Fibroblast of skin of scalp (primary cell): ENCODE measurements around the gene DHX58.
A peak's percentile ranks its signal among the peaks of the same experiment; 100 is the strongest.

Source experiments
- DNase-seq: peaks from one replicate; pipeline ENCODE4 v3.0.0-alpha.2; 2013

The DHX58 gene

DNA sequence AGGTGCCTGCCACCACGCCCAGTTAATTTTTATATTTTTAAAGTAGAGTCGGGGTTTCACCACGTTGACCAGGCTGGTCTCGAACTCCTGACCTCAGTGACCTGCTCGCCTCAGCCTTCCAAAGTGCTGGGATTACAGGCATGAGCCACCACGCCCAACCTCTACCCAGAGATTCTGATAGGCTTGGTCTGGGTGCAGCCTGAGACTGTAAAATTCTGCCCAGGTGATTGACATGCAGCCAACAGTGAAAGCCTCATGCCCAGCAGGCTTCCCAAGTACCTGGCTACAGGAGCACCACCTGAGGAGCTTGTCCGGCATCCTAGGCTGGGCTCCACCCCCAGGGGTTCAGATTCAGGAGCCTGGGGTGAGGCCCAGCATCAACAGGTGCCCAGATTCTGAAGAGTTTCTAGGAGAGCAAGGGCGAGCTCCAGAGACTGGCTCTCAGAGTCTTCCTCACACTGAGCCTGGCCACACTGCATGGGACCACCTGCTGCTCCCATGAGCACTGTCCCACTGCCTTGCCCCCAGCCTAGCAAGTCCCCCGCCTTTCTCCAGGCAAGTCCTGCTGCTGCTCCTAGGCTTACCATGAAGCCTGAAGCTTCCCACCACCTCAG lies 30.9 kb downstream of the DHX58 start:
- DNase-seq = no peak

DNA sequence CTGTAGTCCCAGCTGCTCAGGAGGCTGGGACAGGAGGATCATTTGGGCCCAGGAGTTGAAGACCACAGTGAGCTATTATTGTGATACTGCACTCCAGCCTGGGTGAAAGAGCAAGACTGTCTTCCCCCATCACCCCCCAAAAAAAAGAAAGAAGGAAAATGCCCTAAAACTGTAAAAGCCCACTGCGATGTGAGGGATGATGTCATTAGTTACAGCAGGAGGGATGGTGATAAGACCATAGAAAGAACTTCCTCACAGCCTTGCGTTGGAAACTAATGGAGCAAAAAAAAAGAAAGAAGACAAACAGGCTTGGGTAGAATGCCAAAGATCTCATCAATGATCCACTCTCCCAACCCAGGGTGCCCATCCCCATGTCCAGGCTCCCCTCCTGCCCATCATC lies 33.0 kb downstream of the DHX58 start:
- DNase-seq = no peak

DNA sequence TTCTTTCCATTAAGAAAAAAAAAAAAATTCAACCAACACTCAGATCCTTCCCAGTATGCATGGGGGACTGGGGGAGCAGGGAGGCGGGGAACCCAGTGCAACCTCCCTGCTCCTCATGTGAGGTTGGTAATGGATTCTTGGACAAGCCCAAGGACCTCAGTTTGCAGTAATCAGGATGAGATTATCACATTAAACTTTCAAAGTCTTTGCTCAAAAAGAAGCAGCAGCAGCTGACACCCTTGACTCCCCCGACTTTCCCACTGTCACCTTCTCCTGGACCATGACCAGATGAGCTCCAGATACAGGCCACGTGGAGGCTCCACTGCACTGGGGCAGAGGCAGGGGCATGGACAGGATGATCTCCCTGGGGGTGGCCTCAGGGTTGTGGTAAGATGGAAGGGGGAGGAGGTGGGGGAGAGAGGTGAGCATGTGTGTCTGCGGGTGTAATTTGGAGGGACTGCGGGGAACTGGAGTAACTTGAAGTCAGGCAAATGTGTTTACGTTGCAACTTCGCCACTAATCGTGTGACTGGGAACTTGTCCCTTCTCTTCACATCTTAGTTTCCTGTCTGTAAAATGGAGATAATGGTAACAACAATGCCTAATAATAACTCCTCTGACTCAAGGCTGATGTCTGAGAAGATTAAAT lies 34.0 kb downstream of the DHX58 start:
- DNase-seq = no peak

DNA sequence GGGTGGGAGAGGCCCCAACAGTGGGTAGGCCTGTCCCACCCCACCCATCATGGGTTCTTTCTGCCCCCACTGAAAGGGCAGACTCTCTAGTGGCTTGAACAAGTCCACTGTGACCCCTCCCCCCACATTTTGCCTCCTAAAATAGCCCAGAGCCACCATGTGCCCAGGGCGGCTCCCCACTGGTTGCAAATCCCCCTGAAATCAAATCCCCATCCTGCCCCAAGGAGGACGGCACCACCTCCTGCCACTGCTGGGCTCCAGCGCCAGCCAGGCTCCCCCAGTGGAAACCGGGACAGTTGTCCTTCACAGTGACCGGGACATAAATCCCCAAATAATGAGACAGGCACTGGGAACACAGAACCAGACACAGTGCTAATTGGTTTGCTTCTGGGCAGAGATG lies 34.8 kb downstream of the DHX58 start:
- DNase-seq = no peak

DNA sequence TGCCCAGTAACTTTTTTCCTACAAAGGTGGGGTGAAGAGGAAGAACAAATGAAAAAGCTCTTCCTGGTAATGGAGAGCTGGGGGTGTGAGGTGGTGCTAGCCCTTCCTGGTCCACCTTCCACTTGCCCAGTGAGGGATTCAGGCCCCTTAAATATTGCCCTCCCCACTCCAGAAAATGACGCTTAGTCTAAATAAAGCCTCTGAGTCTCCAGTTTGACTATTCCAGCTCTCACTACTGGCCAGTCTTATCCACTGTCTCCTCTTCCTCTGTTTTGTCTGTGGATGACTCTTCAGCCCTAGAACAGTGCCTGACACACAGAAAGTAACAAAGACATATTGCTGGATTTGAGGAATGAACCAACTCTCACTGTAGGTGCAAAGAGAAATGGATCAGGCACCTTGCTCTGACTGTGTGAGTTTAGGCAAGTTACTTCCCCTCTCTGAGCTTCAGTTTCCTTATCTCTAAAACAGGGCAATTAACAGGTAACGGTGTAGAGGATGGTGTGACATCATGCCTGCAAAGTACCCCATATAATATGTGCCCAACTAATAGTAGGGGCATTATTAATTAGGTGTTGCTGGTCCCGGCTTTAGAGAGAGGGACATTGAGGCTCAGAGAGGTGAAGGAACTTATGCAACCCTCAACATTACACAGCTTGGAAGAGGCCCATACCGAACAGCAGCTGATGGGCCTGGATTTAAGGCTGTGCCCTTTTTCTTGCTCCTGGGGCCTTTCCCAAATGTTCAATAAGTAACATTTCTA lies 35.5 kb downstream of the DHX58 start:
- DNase-seq = no peak

- DNase-seq = no peak
These were observed 36.7 kb downstream of the DHX58 start for GRCh38 chr17:42075789-42076188.

GRCh38 chr17:42072323-42073187 lies 40.0 kb downstream of the DHX58 start:
- DNase-seq = no peak

DNA sequence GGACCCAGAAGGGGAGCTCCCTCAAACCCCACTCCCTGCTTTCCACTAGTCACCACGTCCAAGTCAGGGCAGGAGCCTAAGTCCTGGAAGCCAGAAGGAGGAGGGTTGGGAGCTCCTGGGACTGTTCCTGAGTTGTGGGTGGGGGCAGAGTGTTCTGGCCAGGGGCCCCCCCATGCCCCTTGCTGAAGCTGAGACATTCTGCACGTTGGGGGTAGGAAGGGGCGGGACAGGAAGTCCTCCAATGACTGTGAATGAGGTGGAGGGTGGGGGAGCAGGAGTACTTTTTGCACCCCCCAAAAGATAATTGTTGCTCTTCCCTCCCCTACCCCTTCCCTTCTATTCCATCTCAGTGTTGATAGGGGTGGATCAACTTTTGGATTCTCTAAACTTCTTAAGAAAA lies 40.7 kb downstream of the DHX58 start:
- no peak for DNase-seq

- DNase-seq = no peak
These were observed 43.5 kb downstream of the DHX58 start for GRCh38 chr17:42068979-42069378.

DNA sequence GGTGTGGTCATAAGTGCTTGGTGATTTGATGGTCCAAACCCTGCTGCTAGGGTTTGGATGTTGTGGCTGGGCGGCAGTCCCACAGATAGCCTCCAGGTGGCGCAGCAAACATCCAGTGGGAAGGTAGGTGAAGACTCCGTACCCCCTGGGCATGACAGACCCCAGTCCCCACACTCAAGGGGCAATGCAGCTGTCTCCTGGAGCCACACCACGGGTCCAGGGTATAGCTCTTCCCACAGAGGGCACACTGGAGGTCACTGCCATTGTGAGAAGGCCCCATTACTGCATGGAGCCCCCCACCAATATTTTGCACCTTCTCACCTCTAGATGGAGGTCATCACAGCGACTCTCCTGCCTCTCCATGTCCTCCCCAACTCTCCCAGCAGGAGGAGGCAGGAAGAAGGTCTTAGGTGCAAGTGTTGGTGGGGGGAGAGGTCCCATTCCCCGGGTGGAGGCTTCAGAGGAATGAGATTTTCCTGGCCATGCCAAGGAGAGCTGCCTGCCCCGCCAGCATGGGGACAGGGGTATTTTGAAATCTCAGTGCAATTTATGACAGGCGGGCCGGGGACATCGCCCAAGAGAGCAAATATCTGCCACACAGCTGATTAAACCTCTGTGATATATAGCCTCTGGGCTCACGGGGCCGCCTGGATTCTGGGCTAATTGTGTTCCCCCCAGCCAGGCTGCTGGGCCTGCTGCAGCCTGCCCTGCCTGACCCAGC lies 45.0 kb downstream of the DHX58 start:
- peak; percentile 41 for DNase-seq

DNA sequence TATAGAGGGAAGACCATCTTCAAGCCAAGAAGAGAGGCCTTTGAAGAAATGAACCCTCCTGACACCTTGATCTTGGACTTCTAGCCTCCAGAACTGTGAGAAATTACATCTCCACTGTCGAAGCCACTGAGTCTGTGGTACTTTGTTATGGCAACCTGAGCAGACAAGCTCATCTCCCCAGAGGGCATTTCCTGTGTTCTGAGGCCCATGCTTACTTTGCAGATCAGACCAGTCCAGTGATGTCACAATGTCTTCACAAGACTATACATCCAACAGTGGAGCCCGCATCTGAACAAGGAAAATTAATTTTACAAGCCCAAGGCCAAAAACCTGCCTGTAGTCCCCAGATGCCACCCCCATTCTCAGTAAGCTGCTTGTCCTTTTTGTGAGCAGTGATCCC lies 47.3 kb downstream of the DHX58 start:
- DNase-seq = no peak

GRCh38 chr17:42062681-42063080 lies 49.8 kb downstream of the DHX58 start:
- no peak for DNase-seq

GRCh38 chr17:42061646-42062487 lies 50.6 kb downstream of the DHX58 start:
- DNase-seq = no peak

DNA sequence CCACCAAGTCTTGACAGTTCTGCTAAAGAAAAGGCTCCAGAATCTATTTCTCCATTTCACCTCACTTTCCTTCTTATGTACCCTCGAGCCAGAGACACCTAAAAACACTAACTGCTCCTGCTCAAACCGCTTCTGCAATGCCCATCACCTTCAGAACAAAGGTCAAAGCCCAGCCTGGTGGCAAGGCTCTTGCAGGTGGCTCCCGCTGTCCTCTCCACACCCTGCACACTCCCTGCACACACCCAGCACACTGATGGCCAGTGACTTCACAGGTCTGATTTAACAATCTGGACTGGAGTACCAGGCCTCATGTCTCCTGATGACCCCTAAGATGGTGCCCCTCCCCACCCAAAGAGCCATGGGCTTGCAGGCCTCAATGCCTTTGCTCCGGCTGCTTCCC lies 52.3 kb downstream of the DHX58 start:
- DNase-seq = no peak

GRCh38 chr17:42059815-42060214 lies 52.7 kb downstream of the DHX58 start:
- no peak for DNase-seq

- no peak for DNase-seq
These were observed 54.5 kb downstream of the DHX58 start for GRCh38 chr17:42058063-42058462.

DNA sequence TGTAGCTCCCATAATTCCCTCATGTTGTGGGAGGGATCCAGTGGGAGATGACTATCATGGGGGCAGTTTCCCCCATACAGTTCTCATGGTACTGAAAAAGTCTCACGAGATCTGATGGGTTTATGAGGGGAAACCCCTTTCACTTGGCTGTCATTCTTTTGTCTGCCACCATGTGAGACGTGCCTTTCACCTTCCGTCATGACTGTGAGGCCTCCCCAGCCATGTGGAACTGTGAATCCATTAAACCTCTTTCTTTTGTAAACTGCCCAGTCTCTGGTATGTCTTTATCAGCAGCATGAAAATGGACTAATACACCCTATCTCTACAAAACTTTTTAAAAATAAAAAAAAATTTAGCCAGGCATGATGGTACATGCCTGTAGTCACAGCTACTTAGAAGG lies 55.9 kb downstream of the DHX58 start:
- DNase-seq = no peak

DNA sequence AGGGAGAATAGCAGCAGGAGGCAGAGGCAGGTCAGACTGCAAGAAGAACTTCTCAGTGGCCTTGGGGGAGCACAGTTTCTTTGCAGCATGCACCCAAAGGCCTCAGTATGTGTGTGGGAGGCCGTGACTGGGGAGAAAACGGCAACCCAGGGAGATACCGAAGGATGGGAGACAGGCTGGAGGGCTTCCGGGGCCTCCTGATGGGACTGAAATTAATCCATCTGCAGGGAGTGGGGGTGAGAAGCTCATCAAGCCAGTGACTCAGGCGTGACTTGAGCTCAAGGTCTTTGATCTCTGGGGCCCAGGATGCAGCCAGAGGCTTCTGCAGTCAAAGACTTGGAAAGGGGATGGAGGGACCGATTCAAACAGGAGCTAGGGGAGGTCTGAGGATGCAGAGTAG lies 57.0 kb downstream of the DHX58 start:
- DNase-seq = no peak

- DNase-seq = no peak
These were observed 57.5 kb downstream of the DHX58 start for GRCh38 chr17:42055027-42055426.

DNA sequence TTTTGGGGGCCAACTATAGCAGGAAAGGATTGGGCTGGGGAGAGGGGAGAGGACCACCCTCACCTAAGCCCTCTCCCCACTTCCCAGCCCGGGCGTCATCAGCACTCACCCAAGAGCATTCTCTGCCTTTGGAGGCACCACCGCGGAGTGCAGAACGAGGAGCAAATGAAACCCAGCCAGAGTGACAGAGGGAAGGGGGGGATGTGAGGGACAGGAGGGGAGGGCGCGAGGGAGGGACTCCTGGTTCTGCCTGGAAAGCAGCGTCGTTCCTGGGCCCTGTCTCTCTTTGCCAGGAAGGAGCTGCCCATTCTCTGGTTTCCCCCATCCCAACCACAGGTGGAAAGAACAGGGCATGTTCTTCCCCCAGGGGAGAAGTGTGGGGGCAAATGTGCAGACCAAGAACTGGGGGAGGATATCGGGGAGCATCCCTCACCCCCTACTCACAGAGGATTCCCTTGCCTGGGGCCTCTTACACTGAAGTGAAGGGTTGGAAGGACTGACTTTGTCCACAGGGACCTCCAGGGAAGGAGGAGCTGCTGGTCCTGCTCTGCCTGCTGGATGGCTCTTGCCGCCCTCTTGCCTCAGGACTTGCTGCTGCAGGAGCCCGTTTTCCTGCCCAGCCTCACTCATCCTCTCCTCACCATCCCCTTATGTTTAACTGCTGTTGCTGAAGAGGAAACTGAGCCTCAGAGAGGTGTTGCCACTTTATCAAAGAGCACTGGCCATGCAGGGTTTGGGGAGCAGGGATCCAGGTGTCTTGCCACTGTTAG lies 58.6 kb downstream of the DHX58 start:
- no peak for DNase-seq
